GM18517 (cell line): ENCODE measurements around the gene SRL.
"Not testable (repeated sequence)": the region's sequence is repeated elsewhere in the genome, so short reads cannot be mapped to it uniquely, and the experiment has no call there.

Experiments
- ATAC-seq: cut with Tn5 transposase; IDR thresholded peaks from one replicate; pipeline ENCODE4 v1.9.1; 2021; ENCODE audit warnings: mild to moderate bottlenecking, moderate library complexity; ENCODE audit not compliant: unreplicated experiment

The SRL gene

DNA sequence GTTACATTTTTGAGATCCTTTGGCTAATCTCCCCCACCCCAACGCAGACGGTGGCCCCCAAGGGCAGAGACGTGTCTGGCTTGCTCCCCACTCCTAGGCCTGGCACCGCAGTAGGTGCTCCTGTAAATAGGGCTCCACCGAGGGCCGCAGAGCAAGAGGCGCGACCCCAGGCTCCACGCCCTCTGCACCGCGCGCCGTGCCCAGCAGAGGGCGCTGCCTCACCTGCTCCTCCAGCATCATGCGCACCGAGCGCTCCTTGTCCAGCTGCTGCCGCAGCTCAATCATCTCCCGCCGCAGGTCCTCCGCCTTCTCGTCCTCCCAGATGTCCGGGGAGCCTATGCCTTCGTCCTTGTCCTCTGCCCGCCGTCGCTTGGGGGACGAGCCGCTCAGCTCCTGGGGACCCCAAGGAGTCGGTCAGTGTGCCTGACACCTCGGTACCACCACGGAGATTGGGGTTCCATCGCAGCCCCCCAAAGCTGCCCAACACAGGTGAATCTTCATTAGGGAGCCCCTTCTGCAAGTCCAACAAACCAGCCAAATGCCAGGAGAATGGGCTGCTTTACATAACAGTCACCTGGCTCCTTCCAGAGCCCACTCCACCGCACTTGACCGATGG, 19.8 kb upstream of the SRL start:
- ATAC-seq, result no peak

DNA sequence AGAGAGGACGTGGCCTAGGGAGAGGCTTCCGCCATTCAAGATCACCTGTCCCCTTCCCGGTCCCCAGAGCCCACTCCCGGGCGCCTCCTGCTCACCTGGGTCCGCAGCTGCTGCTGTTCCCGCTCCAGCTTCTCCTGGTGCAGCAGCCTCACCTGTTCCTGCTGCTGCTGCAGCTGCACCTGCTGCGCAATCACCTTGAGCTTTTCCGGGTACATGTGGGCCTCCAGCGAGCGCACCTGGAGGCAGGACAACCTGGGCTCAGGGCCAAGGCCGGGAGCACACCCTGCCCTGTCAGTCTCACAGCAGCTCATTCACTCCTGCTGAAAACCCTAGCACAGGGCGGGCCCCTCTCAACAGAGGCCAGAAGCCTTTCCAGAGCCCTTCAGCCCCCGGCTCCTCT, 18.5 kb upstream of the SRL start:
- no peak for ATAC-seq

DNA sequence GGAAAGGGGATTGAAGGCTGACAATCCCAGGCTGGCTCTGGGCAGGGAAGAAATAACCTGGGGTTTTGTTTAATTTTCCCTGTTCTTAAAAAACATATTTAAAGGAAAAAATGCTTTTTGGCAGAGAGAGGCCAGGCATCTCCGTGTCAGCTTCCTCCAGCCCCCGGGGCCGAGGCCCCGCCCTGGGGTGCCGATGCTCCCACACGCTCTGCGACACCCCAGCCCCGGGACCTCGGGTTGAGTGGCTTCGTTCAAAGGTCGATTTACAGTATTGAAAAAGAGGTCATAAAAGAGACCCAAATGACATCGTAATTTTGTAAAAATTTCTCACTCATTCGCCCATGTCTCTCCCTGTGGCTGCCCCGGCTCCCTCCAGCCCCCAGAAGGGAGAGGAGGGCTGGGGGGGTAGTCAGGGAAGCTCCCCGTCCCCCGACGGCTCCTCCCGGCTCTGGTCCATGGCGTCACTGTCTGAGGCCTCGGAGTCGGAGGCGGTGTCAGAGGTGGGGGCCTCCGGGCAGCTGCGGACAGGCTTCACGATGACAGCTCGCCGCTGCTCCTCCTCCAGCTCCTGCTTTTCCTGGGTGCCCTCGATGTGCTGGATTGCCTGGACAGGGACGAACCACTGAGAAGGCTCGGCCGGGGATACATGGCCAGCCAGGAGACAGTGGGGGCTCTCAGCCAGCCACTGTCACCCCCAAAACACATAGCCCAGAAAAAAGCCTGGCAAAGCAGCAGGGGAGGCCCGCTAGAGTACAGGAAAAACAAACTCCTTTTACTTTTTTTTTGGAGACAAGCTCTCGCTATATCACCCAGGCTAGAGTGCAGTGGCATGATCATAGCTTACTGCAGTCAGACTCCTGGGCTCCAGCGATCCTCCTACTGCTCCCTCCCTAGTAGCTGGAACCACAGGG, 16.0 kb upstream of the SRL start:
- ATAC-seq, result no peak

GRCh38 chr16:4253394-4254150, 11.7 kb upstream of the SRL start:
- ATAC-seq, result peak; percentile 91

- not testable (repeated sequence) for ATAC-seq
These were observed 11.1 kb upstream of the SRL start for GRCh38 chr16:4253012-4253393.

DNA sequence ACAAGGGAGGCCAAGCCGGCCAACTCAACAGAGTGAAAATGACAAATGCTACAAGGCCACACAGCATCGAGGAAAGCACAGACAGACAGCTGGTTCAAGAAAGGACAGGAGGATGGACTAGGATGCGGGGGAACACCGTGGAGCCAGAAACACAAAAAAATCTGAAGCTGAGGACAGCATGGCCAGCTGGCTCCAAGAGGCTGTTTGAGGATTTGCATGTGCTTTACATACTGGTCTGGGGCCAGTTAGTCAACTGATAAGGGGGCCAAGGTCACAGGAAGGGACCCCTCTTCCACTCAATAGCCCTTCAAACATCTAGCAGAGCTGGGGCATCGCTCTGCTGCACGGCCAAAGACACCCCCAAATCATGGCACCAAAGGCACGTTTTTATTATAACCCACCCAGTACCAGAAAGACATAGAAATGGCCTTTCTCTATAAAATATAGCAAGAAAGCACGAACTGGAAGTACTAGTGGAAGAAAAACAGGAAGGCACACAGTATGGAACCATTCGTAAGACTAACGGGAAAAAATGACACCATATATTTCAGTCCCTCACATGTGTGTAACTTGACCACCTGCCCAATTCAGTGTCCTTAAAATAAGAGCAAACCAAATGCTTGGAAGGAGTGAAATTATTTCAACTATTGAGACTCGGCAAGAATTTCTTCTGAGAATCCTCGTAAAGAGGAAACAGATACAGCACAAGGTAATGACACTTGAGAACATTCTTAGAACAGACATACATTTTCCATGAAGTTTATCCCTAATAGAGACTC, 7.8 kb upstream of the SRL start:
- ATAC-seq, result no peak

DNA sequence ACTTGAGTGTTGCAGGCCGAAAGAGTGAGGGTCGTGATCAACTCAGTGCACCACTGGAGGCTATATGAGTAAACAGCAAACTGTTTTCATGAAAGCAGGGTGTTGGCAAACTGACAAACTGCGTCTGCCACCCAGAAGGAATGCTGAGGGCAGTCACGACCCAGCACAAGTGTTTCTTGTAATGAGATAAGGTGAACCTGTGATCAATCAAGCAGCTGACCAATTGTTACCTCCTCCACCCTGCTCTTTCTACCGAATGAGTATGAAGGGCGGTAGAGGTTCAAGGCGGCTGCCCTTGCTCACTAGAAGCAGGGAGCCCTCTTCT, 5.5 kb upstream of the SRL start:
- no peak for ATAC-seq

- ATAC-seq, result no peak
These were observed 5.0 kb upstream of the SRL start for GRCh38 chr16:4246777-4247459.

DNA sequence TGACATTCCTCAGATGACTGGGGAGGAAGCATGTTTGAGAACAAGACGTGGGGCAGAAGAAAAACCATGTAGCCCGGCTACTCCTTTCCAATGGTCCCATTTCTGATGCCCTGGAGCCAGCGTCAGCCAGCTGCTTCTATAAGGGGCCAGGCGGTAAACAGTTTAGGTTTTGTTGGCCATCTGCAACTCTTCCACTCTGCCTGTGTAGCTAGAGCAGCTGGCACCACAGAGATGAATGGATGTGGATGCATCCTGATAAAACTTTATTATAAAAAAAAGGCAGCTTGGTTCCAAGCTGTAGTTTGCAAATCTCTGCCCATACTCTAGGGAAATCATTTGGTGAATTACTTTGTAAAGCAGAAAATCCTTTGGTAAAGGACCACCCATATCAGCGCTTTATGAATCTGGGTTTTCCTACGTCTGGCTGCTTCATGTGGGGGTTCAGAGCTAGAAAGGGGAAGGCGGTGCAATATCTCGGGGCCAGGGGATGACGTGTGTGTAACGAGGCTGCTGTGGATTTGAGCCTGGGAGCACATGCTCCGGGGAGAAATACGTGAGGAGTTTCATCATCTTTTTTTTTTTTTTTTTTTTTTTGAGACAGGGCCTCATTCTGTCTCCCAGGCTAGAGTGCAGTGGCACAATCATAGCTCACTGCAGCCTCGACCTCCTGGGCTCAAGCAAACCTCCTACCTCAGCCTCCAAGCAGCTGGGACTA, 3.4 kb upstream of the SRL start:
- no peak for ATAC-seq

- no peak for ATAC-seq
These were observed 2.6 kb upstream of the SRL start for GRCh38 chr16:4244254-4245076.

- no peak for ATAC-seq
These were observed 487 bp downstream of the SRL start for GRCh38 chr16:4241258-4241927.

DNA sequence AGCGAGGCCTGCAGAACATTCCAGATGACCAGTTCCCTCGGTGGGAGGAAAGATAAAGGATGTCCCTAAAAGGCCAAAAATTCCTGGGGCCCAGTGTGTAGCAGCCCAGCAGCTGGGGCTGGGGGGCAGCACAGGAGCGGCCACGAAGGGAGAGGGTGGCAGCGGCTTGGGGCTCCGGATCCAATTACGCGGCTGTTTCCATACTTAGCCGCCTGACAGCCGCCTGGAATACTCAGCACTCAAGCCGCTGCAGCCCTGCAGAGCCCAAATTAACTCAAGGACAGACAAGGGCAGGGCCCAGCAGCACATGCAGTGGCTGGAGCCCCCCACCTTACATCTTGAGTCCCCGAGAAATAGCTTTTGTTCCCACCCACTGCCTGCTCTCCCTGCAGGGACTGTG, 1.3 kb downstream of the SRL start:
- ATAC-seq, result no peak

GRCh38 chr16:4239682-4240175, 2.2 kb downstream of the SRL start:
- ATAC-seq, result no peak

GRCh38 chr16:4239020-4239419, 2.9 kb downstream of the SRL start:
- no peak for ATAC-seq

DNA sequence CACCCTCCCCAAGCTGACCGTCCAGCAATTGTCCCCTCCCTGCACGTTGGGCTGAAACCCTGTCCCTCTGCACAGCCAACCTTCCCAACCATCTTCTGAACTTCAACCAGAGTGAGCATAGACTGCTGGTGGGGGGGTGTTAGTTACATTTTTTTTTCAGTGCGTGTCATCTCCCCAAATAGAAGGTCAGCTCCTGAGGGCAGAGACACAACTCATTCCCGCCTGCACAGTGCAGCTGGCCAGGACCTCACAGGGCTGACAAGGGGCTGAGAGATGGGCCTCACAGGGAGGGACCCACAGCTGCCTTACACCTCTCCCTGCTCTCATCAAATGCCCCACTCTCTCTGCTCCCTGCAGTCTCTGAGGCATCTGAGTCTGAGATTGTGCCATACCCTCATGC, 8.4 kb downstream of the SRL start:
- ATAC-seq, result no peak

DNA sequence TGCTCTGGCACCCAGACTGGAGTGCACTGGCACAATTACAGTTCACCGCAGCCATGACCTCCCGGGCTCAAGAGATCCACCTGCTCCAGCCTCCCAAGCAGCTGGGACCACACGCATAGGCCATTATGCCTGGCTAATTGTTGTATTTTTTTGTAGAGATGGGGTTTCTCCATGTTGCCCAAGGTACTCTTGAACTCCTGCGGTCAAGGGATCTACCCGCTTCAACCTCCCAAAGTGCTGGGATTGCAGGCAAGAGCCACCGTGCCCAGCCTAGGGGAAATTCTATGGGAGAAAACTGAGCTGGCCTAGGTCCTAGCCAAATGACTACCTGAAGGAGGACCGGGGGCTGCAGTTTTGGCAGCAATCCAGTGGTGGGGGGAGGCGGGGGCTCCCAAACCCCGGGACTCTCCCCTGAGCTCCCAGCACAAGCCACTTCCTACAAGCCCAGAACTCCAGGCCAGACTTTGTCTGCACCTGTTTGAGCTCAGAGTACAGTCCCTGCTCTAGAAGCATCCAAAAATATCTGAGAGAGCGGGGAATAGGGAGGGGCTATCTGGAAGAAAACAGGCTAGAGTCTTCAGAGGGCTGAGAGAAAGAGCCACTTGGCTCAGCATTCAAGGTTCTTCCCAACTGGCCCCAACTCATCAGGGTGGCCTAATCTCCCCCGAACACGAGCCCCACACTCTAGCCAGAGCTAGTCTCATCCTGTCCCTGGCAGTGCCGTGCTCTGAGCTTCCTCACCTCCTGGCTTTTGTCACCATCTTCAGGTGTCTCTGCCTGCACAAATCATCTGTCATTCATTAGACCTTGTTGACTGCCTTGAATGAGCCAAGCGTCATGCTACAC, 9.1 kb downstream of the SRL start:
- ATAC-seq, result no peak

DNA sequence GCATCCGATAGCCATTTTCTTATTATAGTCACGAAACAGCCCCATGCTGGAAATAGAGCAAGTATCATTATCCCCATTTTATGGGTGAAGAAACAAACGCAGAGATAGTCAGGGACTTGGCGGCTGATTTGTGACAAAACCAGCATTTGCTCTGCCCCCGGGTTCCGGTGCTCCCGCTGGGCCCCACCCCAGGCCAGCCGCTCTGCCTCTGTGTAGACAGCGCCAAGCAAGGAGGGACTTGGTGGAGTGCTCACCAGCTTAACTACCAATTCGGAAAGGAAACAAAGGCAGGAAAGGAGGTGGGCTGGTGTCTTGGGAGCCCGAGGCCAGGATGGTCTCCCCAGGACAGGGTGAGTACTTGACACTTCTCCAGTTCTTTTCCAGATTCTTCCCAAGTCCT, 10.0 kb downstream of the SRL start:
- ATAC-seq, result no peak
